ENCODE data around the gene SPHK1. TPM values are rescaled to one million over a fixed set of nuclear protein-coding genes. Genes with fewer than 3 reads are reported as not detected.

Gene SPHK1
- total RNA-seq, 2 donors from 2014 or later, result 6.4 to 16.8 TPM

DNA sequence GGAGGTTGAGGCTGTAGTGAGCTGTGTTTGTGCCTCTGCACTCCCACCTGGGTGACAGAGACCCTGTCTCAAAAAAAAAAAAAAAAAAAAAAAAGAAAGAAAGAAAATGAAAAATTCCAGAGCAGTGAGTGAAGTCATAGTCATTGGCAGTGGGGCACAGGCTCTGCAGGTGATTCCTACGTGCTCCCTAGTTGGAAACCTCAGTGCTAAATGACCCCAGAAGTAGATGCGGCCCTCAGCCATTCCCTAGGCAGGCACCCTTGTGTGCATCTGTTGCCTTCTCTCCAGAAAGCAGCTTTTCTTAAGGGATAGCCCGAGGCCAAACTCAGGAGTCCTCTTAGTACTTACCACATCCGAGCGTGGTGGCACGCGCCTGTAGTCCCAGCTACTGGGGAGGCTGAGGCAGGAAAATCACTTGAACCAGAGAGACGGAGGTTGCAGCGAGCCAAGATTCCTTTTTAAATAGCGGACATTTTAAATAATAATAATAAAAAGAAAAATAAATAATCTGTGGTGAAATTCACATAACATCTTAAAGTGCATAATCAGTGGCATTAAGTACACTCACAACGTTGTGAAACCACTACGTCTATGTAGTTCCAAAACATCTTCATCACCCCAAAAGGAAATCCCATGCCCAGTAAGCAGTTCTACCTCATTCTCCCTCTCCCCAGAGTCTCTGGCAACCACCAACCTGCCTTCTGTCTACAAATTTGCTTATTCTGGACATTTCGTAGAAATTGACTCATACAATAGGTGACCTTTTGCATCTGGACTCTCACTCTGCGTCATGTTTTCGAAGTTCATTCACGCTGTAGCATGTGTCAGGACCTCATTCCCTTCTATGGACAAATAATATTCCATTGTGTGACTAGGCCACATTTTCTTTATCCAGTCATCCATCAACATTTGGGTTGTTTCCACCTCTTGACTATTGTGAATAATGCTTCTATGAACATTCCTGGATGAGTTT is 12.5 kb upstream of the SPHK1 start:
- H3K9me3 ChIP-seq, result no peaks in the 10 kb centered on the region
- no peak overlapping the region for H3K27ac ChIP-seq
- H3K27me3 ChIP-seq, result no peaks in the 10 kb centered on the region
- TF ChIP-seq, protein P1, sequence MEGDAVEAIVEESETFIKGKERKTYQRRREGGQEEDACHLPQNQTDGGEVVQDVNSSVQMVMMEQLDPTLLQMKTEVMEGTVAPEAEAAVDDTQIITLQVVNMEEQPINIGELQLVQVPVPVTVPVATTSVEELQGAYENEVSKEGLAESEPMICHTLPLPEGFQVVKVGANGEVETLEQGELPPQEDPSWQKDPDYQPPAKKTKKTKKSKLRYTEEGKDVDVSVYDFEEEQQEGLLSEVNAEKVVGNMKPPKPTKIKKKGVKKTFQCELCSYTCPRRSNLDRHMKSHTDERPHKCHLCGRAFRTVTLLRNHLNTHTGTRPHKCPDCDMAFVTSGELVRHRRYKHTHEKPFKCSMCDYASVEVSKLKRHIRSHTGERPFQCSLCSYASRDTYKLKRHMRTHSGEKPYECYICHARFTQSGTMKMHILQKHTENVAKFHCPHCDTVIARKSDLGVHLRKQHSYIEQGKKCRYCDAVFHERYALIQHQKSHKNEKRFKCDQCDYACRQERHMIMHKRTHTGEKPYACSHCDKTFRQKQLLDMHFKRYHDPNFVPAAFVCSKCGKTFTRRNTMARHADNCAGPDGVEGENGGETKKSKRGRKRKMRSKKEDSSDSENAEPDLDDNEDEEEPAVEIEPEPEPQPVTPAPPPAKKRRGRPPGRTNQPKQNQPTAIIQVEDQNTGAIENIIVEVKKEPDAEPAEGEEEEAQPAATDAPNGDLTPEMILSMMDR (IDR thresholded peaks at IDR 0.05), result no peak
- H3K4me3 ChIP-seq, result no peak overlapping the region
- H3K36me3 ChIP-seq, result no peaks in the 10 kb centered on the region
- no peak for DNase-seq (ENCODE audit: low spot score)
- H3K4me1 ChIP-seq, result peaks cover 0 to 42% of the 10 kb centered on the region in 2 donors

DNA sequence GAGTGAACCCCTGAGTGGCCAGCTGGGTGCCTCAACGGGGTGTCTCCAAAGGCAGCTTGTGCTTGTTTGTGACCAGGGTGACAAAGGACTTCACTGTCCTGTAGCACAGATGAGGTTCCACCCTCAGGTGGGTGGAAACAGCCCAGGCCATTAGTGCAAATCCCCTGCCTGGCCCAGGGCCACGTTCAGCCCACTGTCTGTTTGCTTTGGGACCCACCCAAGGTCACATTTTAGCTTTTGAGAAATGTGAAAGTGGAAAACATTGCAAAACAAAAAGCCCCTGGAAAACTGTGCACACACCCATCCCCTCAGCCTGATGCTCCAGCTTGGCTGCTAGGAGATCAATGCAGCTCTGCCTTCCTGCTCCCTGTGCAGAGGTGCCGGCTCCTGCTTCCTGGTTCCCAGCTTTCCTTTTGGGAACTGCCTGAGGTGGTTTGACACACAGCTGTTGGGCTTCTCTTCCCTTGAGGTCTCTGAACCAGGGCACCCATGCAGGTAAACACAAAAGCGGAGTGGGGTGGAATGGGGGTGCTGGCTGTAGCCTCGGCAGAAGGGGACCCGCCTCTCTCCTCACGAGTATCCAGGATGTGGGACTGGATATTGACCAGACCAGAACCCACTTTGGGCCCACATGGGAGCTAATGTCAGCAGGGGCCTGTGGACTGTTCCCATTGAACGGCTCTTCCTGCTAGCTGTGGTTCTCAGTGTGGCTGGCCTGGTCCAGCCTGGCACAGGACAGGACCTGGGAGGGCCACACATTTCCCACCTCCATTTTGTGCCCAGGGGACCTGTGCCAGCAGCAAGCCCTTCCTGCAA is 7.9 kb upstream of the SPHK1 start:
- H3K27me3 ChIP-seq, result no peaks in the 10 kb centered on the region
- H3K4me1 ChIP-seq, result peaks cover 0 to 20% of the 10 kb centered on the region in 2 donors
- H3K4me3 ChIP-seq, result no peak overlapping the region
- H3K36me3 ChIP-seq, result no peaks in the 10 kb centered on the region
- H3K27ac ChIP-seq, result no peak overlapping the region
- H3K9me3 ChIP-seq, result no peaks in the 10 kb centered on the region
- DNase-seq (ENCODE audit: low spot score), result no peak
- TF ChIP-seq, protein P1 (IDR thresholded peaks at IDR 0.05), result no peak

- H3K36me3 ChIP-seq, result no peaks in the 10 kb centered on the region
- H3K9me3 ChIP-seq, result no peaks in the 10 kb centered on the region
- no peaks in the 10 kb centered on the region for H3K27me3 ChIP-seq
- H3K4me3 ChIP-seq, result no peak overlapping the region
- peaks cover 0 to 36% of the 10 kb centered on the region in 2 donors for H3K4me1 ChIP-seq
- no peak overlapping the region for H3K27ac ChIP-seq
- DNase-seq (ENCODE audit: low spot score), result no peak
- TF ChIP-seq, protein P1 (IDR thresholded peaks at IDR 0.05), result no peak
Measured at GRCh38 chr17:76378548-76379274, 5.7 kb upstream of the SPHK1 start.

DNA sequence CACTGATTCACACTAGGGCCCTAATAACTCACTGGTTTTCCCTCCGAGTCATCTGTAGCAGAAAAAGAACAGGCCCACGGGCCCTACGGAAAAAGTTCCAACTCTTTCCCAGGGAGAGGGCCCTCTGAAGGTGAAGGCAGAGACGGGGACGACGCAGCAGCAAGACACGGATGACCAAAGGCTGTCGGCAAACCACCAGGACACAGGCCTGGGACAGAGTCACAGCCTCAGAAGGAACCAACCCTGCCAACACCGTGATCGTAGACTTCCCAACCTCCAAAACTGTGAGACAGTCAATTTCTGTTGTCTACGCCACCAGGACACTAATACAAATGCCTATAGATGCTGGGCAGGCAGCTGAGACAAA is 5.2 kb upstream of the SPHK1 start:
- TF ChIP-seq, protein P1 (IDR thresholded peaks at IDR 0.05), result no peak
- H3K27me3 ChIP-seq, result no peaks in the 10 kb centered on the region
- DNase-seq (ENCODE audit: low spot score), result no peak
- H3K36me3 ChIP-seq, result no peaks in the 10 kb centered on the region
- H3K4me3 ChIP-seq, result no peak overlapping the region
- H3K9me3 ChIP-seq, result no peaks in the 10 kb centered on the region
- H3K4me1 ChIP-seq, result peaks cover 0 to 36% of the 10 kb centered on the region in 2 donors
- no peak overlapping the region for H3K27ac ChIP-seq

DNA sequence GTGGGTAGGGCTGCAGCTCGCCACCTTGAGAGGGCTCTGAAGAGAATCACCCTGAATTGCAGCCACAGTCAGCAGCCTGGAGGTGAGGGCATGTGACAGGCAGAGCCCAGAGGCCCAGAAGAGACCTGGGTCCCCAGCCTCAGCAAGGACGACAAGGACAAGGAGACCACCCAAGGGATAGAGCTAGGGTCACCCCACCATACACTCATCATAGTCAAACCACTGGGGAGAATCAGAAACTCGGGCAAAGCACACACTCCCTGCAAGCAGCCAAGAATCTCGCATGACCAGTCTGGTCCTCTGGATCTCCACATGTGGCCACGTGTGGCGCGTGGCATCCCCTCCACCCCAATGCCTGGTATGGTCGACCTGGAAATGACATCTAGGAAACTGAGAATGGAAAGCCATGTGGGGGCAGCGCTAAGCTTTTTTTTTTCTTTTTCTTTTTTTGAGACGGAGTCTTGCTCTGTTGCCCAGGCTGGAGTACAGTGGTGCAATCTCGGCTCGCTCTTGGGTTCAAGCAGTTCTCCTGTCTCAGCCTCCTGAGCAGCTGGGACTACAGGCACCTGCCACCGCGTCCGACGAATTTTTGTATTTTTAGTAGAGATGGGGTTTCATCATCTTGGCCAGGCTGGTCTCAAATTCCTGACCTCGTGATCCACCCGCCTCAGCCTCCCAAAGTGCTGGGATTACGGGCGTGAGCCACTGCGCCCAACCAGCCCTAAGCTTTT is 4.6 kb upstream of the SPHK1 start:
- no peak overlapping the region for H3K4me3 ChIP-seq
- H3K27ac ChIP-seq, result no peak overlapping the region
- DNase-seq (ENCODE audit: low spot score), result no peak
- H3K36me3 ChIP-seq, result no peaks in the 10 kb centered on the region
- no peaks in the 10 kb centered on the region for H3K27me3 ChIP-seq
- no peaks in the 10 kb centered on the region for H3K9me3 ChIP-seq
- TF ChIP-seq, protein P1 (IDR thresholded peaks at IDR 0.05), result no peak
- H3K4me1 ChIP-seq, result peaks cover 0 to 39% of the 10 kb centered on the region in 2 donors

Data from right atrium auricular region (tissue), 2 donors.